HL-60 (cell line): ENCODE results near the gene CD4.

Source experiments
- CTCF ChIP-seq: IDR thresholded peaks from one replicate; pipeline ENCODE4 v1.5.1; 2011; ENCODE audit warnings: low read length, control low read depth, inconsistent platforms; ENCODE audit not compliant: insufficient read depth
- POLR2AphosphoS5 ChIP-seq: IDR thresholded peaks from 2 replicates; pipeline ENCODE4 v1.6.1; 2012; ENCODE audit warnings: low read depth
- SPI1 ChIP-seq: IDR thresholded peaks from 2 replicates; pipeline ENCODE4 v1.6.1; 2012; ENCODE audit warnings: low read depth, mild to moderate bottlenecking, borderline replicate concordance

GRCh38 chr12:6822426-6823135, 33.3 kb downstream of the CD4 start:
- TF ChIP-seq CTCF (no peak), POLR2AphosphoS5 (no peak), SPI1 (no peak)
